Brain microvascular endothelial cell (primary cell): ENCODE data around the gene BUB1.

ENCODE experiments used
- DNase-seq: peaks from one replicate; pipeline ENCODE4 v3.0.0-alpha.2; 2020
- H3K27ac ChIP-seq: fragments of 250-450 bp; sonication (Bioruptor Pico); 2 replicates; pipeline ENCODE4 v1.5.1; 2020; ENCODE audit warnings: mild to moderate bottlenecking, moderate library complexity
- H3K27me3 ChIP-seq: fragments of 250-450 bp; sonication (Bioruptor Pico); replicated peaks from 2 replicates; pipeline ENCODE4 v1.5.1; 2020; ENCODE audit warnings: mild to moderate bottlenecking
- H3K36me3 ChIP-seq: fragments of 250-450 bp; sonication (Bioruptor Pico); replicated peaks from 2 replicates; pipeline ENCODE4 v1.5.1; 2020; ENCODE audit warnings: mild to moderate bottlenecking
- H3K4me3 ChIP-seq: 2 replicates; pipeline ENCODE4 v1.5.1; 2011; ENCODE audit warnings: low read depth, mild to moderate bottlenecking, control low read depth, low read length, moderate library complexity
- CTCF ChIP-seq: IDR thresholded peaks from 2 replicates; pipeline ENCODE4 v1.5.1; 2011; ENCODE audit warnings: low read depth, mild to moderate bottlenecking, moderate library complexity, low read length, control low read depth, inconsistent platforms; ENCODE audit errors: missing control alignments
- in situ Hi-C: cut with HindIII; loops from 2 replicates; pipeline ENCODE4 v1.10.0; 2017; ENCODE audit warnings: low sequenced_read_pairs, low pct_ligation_motif_present

Gene BUB1

GRCh38 chr2:110670826-110671225 is 7.0 kb downstream of the BUB1 start:
- no peak for DNase-seq
- peaks cover 3% of the 10 kb centered on the region for H3K36me3 ChIP-seq
- H3K4me3 ChIP-seq, result no peak overlapping the region
- no peak for TF ChIP-seq CTCF
- H3K27me3 ChIP-seq, result no peaks in the 10 kb centered on the region
- H3K27ac ChIP-seq, result no peak overlapping the region
- in situ Hi-C loops, result no loop called here

- in situ Hi-C loops, result no loop called here
- Histone ChIP-seq H3K36me3 (peaks cover 3% of the 10 kb centered on the region), H3K27ac (no peak overlapping the region), H3K4me3 (no peak overlapping the region), H3K27me3 (no peaks in the 10 kb centered on the region)
- no peak for DNase-seq
- no peak for TF ChIP-seq CTCF
Observed at GRCh38 chr2:110669079-110669478, 8.8 kb downstream of the BUB1 start.

- no peak for TF ChIP-seq CTCF
- peaks cover 3% of the 10 kb centered on the region for H3K36me3 ChIP-seq
- no peak overlapping the region for H3K4me3 ChIP-seq
- no peaks in the 10 kb centered on the region for H3K27me3 ChIP-seq
- no peak for DNase-seq
- in situ Hi-C loops, result no loop called here
- no peak overlapping the region for H3K27ac ChIP-seq
Observed at GRCh38 chr2:110667071-110667470, 10.8 kb downstream of the BUB1 start.

GRCh38 chr2:110664135-110664534 is 13.7 kb downstream of the BUB1 start:
- no peak for DNase-seq
- no peak for TF ChIP-seq CTCF
- H3K27me3 ChIP-seq, result no peaks in the 10 kb centered on the region
- H3K36me3 ChIP-seq, result peaks cover 3% of the 10 kb centered on the region
- H3K4me3 ChIP-seq, result no peak overlapping the region
- in situ Hi-C loops, result no loop called here
- no peak overlapping the region for H3K27ac ChIP-seq

GRCh38 chr2:110662560-110662959 is 15.3 kb downstream of the BUB1 start:
- in situ Hi-C loops, result no loop called here
- H3K4me3 ChIP-seq, result no peak overlapping the region
- peak overlapping the region; percentile 7 for H3K27ac ChIP-seq
- H3K36me3 ChIP-seq, result no peaks in the 10 kb centered on the region
- DNase-seq, result peak; percentile 70
- H3K27me3 ChIP-seq, result no peaks in the 10 kb centered on the region
- TF ChIP-seq CTCF, result no peak

- no peak for DNase-seq
- Histone ChIP-seq H3K4me3 (no peak overlapping the region), H3K36me3 (no peaks in the 10 kb centered on the region), H3K27ac (no peak overlapping the region), H3K27me3 (no peaks in the 10 kb centered on the region)
- in situ Hi-C loops, result no loop called here
- no peak for TF ChIP-seq CTCF
Observed at GRCh38 chr2:110660558-110660957, 17.3 kb downstream of the BUB1 start.
